GM23338 (cell line): Measurements from ENCODE around the gene VAT1.

ENCODE experiments used
- CREB1 ChIP-seq: fragments of 250-450 bp; sonication (Bioruptor Pico); IDR thresholded peaks from 2 replicates; pipeline ENCODE4 v1.5.0; 2020; ENCODE audit warnings: low read depth, mild to moderate bottlenecking, moderate library complexity
- REST ChIP-seq: IDR thresholded peaks from one replicate; pipeline ENCODE4 v1.6.1; 2018; ENCODE audit warnings: antibody characterized with exemption; ENCODE audit not compliant: unreplicated experiment
- TF ChIP-seq, protein P1 (sequence below), 2 experiments: fragments of 200-600 bp in 1 of 2; sonication (generic) in 1 of 2; conservative IDR thresholded peaks; 2 replicates each; pipeline versions ENCODE4 v1.5.1 to v1.6.1; 2016 to 2017; ENCODE audit warnings: antibody characterized with exemption in 2 of 2, low read depth in 2 of 2, mild to moderate bottlenecking in 2 of 2, moderate library complexity in 1 of 2

GRCh38 chr17:42989726-42990652 lies 32.2 kb downstream of the VAT1 start:
- TF ChIP-seq, protein P1, sequence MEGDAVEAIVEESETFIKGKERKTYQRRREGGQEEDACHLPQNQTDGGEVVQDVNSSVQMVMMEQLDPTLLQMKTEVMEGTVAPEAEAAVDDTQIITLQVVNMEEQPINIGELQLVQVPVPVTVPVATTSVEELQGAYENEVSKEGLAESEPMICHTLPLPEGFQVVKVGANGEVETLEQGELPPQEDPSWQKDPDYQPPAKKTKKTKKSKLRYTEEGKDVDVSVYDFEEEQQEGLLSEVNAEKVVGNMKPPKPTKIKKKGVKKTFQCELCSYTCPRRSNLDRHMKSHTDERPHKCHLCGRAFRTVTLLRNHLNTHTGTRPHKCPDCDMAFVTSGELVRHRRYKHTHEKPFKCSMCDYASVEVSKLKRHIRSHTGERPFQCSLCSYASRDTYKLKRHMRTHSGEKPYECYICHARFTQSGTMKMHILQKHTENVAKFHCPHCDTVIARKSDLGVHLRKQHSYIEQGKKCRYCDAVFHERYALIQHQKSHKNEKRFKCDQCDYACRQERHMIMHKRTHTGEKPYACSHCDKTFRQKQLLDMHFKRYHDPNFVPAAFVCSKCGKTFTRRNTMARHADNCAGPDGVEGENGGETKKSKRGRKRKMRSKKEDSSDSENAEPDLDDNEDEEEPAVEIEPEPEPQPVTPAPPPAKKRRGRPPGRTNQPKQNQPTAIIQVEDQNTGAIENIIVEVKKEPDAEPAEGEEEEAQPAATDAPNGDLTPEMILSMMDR (conservative IDR thresholded peaks at IDR 0.05; ENCODE audit: low read depth in 2 of 2) = no peak
- no peak for TF ChIP-seq CREB1 (CRISPR knock-in tag)
- no peak for TF ChIP-seq REST
